ENCODE results near the gene ZEB1. TPM values are rescaled to one million over a fixed set of nuclear protein-coding genes. Genes with fewer than 3 reads are reported as not detected.

The ZEB1 gene
- polyA plus RNA-seq, 1 donor from 2014 or later = 18.0 TPM

GRCh38 chr10:31384589-31384949 is 65.6 kb downstream of the ZEB1 start:
- no peaks in the 10 kb centered on the region for H3K36me3 ChIP-seq (ENCODE audit: insufficient read depth, low read length)
- no peaks in the 10 kb centered on the region for H3K9me3 ChIP-seq (ENCODE audit: low read length)
- no peaks in the 10 kb centered on the region for H3K27me3 ChIP-seq (ENCODE audit: insufficient read depth, low read depth, low read length)
- H3K79me2 ChIP-seq (replicated peaks; ENCODE audit: insufficient read depth, low read length) = peaks cover 41% of the 10 kb centered on the region
- H4K20me1 ChIP-seq (ENCODE audit: insufficient read depth) = no peaks in the 10 kb centered on the region
- H3F3A ChIP-seq (ENCODE audit: insufficient read depth, low read length, poor library complexity, severe bottlenecking) = no peaks in the 10 kb centered on the region
- TF ChIP-seq RAD21 (conservative IDR thresholded peaks at IDR 0.05) (no peak), SMC3 (conservative IDR thresholded peaks at IDR 0.05; ENCODE audit: poor library complexity) (no peak), MXI1 (conservative IDR thresholded peaks at IDR 0.05; ENCODE audit: poor library complexity, severe bottlenecking) (no peak), EZH2 (IDR thresholded peaks at IDR 0.05; ENCODE audit: borderline replicate concordance, insufficient read depth, low read length, poor library complexity, severe bottlenecking) (no peak), POLR2AphosphoS5 (IDR thresholded peaks at IDR 0.05) (no peak), TAF1 (IDR thresholded peaks at IDR 0.05; ENCODE audit: low read depth) (no peak), EP300 (conservative IDR thresholded peaks at IDR 0.05; ENCODE audit: poor library complexity, severe bottlenecking) (no peak)
- TF ChIP-seq, protein P1, sequence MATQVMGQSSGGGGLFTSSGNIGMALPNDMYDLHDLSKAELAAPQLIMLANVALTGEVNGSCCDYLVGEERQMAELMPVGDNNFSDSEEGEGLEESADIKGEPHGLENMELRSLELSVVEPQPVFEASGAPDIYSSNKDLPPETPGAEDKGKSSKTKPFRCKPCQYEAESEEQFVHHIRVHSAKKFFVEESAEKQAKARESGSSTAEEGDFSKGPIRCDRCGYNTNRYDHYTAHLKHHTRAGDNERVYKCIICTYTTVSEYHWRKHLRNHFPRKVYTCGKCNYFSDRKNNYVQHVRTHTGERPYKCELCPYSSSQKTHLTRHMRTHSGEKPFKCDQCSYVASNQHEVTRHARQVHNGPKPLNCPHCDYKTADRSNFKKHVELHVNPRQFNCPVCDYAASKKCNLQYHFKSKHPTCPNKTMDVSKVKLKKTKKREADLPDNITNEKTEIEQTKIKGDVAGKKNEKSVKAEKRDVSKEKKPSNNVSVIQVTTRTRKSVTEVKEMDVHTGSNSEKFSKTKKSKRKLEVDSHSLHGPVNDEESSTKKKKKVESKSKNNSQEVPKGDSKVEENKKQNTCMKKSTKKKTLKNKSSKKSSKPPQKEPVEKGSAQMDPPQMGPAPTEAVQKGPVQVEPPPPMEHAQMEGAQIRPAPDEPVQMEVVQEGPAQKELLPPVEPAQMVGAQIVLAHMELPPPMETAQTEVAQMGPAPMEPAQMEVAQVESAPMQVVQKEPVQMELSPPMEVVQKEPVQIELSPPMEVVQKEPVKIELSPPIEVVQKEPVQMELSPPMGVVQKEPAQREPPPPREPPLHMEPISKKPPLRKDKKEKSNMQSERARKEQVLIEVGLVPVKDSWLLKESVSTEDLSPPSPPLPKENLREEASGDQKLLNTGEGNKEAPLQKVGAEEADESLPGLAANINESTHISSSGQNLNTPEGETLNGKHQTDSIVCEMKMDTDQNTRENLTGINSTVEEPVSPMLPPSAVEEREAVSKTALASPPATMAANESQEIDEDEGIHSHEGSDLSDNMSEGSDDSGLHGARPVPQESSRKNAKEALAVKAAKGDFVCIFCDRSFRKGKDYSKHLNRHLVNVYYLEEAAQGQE (IDR thresholded peaks at IDR 0.05; ENCODE audit: borderline replicate concordance) = no peak
- TF ChIP-seq, protein P2, sequence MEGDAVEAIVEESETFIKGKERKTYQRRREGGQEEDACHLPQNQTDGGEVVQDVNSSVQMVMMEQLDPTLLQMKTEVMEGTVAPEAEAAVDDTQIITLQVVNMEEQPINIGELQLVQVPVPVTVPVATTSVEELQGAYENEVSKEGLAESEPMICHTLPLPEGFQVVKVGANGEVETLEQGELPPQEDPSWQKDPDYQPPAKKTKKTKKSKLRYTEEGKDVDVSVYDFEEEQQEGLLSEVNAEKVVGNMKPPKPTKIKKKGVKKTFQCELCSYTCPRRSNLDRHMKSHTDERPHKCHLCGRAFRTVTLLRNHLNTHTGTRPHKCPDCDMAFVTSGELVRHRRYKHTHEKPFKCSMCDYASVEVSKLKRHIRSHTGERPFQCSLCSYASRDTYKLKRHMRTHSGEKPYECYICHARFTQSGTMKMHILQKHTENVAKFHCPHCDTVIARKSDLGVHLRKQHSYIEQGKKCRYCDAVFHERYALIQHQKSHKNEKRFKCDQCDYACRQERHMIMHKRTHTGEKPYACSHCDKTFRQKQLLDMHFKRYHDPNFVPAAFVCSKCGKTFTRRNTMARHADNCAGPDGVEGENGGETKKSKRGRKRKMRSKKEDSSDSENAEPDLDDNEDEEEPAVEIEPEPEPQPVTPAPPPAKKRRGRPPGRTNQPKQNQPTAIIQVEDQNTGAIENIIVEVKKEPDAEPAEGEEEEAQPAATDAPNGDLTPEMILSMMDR (IDR thresholded peaks at IDR 0.05; ENCODE audit: poor library complexity, severe bottlenecking) = no peak
- H3K4me2 ChIP-seq (ENCODE audit: low read length) = no peak overlapping the region
- no peaks in the 10 kb centered on the region for H3K9me2 ChIP-seq (ENCODE audit: insufficient read depth, low read length)
- no peak overlapping the region for H3K9ac ChIP-seq (ENCODE audit: low read length)
- no peak overlapping the region for H2AFZ ChIP-seq (ENCODE audit: low read depth, low read length)
- H3K4me3 ChIP-seq (ENCODE audit: low read length) = no peak overlapping the region
- no peak overlapping the region for H3K27ac ChIP-seq (ENCODE audit: low read length)

DNA sequence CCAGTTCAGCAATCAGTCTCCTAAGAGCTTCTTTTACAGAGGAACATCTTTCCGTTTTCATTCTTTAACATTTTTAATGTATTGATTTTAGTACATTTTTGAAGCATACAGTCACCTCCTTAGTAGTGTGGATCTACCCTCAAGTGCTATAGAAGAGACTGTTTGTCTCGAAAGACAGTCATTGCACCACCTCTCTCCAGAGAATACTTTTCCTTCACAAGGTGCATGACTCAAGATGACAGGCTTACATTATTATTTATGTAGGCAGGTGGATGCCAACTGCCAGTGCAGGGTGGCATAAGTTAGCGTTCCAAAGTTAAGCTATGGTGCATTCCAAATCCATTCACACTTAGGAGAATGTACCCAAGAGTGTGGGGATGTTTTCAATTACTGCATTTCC is 71.8 kb downstream of the ZEB1 start:
- H3K4me2 ChIP-seq (ENCODE audit: low read length) = no peak overlapping the region
- H3K27ac ChIP-seq (ENCODE audit: low read length) = no peak overlapping the region
- no peak overlapping the region for H2AFZ ChIP-seq (ENCODE audit: low read depth, low read length)
- no peaks in the 10 kb centered on the region for H3K36me3 ChIP-seq (ENCODE audit: insufficient read depth, low read length)
- no peaks in the 10 kb centered on the region for H3F3A ChIP-seq (ENCODE audit: insufficient read depth, low read length, poor library complexity, severe bottlenecking)
- H3K4me3 ChIP-seq (ENCODE audit: low read length) = no peak overlapping the region
- no peaks in the 10 kb centered on the region for H3K27me3 ChIP-seq (ENCODE audit: insufficient read depth, low read depth, low read length)
- no peaks in the 10 kb centered on the region for H4K20me1 ChIP-seq (ENCODE audit: insufficient read depth)
- peaks cover 10% of the 10 kb centered on the region for H3K79me2 ChIP-seq (replicated peaks; ENCODE audit: insufficient read depth, low read length)
- TF ChIP-seq, protein P1 (IDR thresholded peaks at IDR 0.05; ENCODE audit: borderline replicate concordance) = no peak
- no peak for TF ChIP-seq MXI1 (conservative IDR thresholded peaks at IDR 0.05; ENCODE audit: poor library complexity, severe bottlenecking)
- no peak for TF ChIP-seq SMC3 (conservative IDR thresholded peaks at IDR 0.05; ENCODE audit: poor library complexity)
- TF ChIP-seq POLR2AphosphoS5 (IDR thresholded peaks at IDR 0.05) = no peak
- TF ChIP-seq EZH2 (IDR thresholded peaks at IDR 0.05; ENCODE audit: borderline replicate concordance, insufficient read depth, low read length, poor library complexity, severe bottlenecking) = no peak
- no peak for TF ChIP-seq RAD21 (conservative IDR thresholded peaks at IDR 0.05)
- TF ChIP-seq, protein P2 (IDR thresholded peaks at IDR 0.05; ENCODE audit: poor library complexity, severe bottlenecking) = no peak
- TF ChIP-seq EP300 (conservative IDR thresholded peaks at IDR 0.05; ENCODE audit: poor library complexity, severe bottlenecking) = no peak
- TF ChIP-seq TAF1 (IDR thresholded peaks at IDR 0.05; ENCODE audit: low read depth) = no peak
- H3K9me3 ChIP-seq (ENCODE audit: low read length) = no peaks in the 10 kb centered on the region
- no peaks in the 10 kb centered on the region for H3K9me2 ChIP-seq (ENCODE audit: insufficient read depth, low read length)
- no peak overlapping the region for H3K9ac ChIP-seq (ENCODE audit: low read length)

All from neural cell (in vitro differentiated cells).